ENCODE results near the gene FAM78B.

The FAM78B gene

DNA sequence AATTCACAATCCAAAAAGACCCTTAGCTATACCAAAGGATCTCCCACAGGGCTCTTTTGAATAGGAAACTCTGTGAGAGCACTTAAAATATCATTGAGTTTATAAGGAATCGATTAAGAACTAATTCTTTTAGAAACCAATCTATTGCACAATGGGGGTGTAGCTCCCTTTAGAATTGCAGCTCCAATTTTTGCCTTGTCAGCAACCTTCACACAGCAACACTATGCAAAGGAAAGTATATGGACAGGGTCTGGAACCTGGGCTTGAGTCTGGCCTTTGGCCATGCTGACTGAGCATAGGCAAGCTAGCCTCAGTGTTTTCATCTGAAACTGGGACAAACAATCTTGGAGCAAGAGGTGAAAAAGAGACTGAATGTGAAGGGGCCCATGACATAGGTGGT, 17.2 kb upstream of the FAM78B start:
- H3K9me3 ChIP-seq (ENCODE audit: control insufficient read depth in 2 of 2, low read length in 2 of 2), result no peaks in the 10 kb centered on the region
- no peak overlapping the region for H3K9ac ChIP-seq (ENCODE audit: low read depth in 1 of 2, low read length in 2 of 2)
- H3K4me3 ChIP-seq (ENCODE audit: low read length in 2 of 2), result no peak overlapping the region
- no peaks in the 10 kb centered on the region for H3K4me1 ChIP-seq (ENCODE audit: control insufficient read depth in 2 of 2, insufficient read depth in 2 of 2, low read length in 2 of 2)
- no peaks in the 10 kb centered on the region for H3K36me3 ChIP-seq (ENCODE audit: control insufficient read depth in 2 of 2, insufficient read depth in 2 of 2, low read length in 2 of 2)
- H3K27ac ChIP-seq (ENCODE audit: low read depth in 2 of 2, low read length in 2 of 2), result no peak overlapping the region
- peaks cover 0 to 3% of the 10 kb centered on the region in 2 donors for H3K27me3 ChIP-seq (ENCODE audit: control insufficient read depth in 2 of 2, insufficient read depth in 2 of 2, low read length in 2 of 2)

DNA sequence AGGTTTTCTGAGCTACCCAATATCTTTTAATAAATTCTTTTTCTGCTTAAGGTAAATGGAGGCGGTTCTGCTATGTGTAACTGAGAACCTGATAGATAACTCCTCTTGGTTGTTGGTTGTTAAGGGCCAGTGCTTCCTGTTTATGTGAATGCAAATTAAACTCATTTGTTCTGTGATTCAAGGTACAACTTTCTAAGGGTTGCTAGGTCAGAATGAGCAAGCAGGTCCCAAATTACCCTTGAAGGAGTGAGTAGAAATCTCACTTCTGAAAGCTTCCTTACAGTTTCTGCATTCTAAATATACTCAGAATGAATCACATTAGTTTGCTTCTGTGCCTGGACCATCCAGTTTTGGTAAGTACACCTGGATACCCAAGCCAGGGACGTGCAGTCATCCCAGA, 15.5 kb upstream of the FAM78B start:
- Histone ChIP-seq H3K9ac (ENCODE audit: low read depth in 1 of 2, low read length in 2 of 2) (no peak overlapping the region), H3K4me1 (ENCODE audit: control insufficient read depth in 2 of 2, insufficient read depth in 2 of 2, low read length in 2 of 2) (no peaks in the 10 kb centered on the region), H3K36me3 (ENCODE audit: control insufficient read depth in 2 of 2, insufficient read depth in 2 of 2, low read length in 2 of 2) (no peaks in the 10 kb centered on the region), H3K27ac (ENCODE audit: low read depth in 2 of 2, low read length in 2 of 2) (no peak overlapping the region), H3K9me3 (ENCODE audit: control insufficient read depth in 2 of 2, low read length in 2 of 2) (no peaks in the 10 kb centered on the region), H3K27me3 (ENCODE audit: control insufficient read depth in 2 of 2, insufficient read depth in 2 of 2, low read length in 2 of 2) (peaks cover 0 to 3% of the 10 kb centered on the region in 2 donors), H3K4me3 (ENCODE audit: low read length in 2 of 2) (no peak overlapping the region)

DNA sequence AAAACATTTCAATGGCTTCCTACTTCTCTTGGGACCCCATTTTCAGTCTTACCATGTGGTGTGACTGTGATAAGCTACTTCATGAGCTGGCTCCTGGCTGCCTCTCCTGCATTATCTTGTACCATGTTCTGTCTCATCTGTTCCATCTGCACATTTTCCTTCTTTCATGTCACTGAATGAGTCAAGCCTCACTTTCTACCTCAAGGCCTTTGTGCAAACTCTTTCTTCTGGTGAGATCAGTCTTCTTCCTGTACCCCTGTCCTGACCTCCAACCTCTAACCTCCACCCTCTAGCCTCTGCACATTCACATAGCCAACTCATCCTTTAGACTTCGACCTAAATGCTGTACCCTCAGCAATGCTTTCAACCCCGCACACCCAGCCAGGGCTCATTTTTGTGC, 9.6 kb upstream of the FAM78B start:
- Histone ChIP-seq H3K9me3 (ENCODE audit: control insufficient read depth in 2 of 2, low read length in 2 of 2) (no peaks in the 10 kb centered on the region), H3K4me3 (ENCODE audit: low read length in 2 of 2) (no peak overlapping the region), H3K27ac (ENCODE audit: low read depth in 2 of 2, low read length in 2 of 2) (no peak overlapping the region), H3K27me3 (ENCODE audit: control insufficient read depth in 2 of 2, insufficient read depth in 2 of 2, low read length in 2 of 2) (no peaks in the 10 kb centered on the region), H3K9ac (ENCODE audit: low read depth in 1 of 2, low read length in 2 of 2) (no peak overlapping the region), H3K4me1 (ENCODE audit: control insufficient read depth in 2 of 2, insufficient read depth in 2 of 2, low read length in 2 of 2) (no peaks in the 10 kb centered on the region), H3K36me3 (ENCODE audit: control insufficient read depth in 2 of 2, insufficient read depth in 2 of 2, low read length in 2 of 2) (no peaks in the 10 kb centered on the region)

- Histone ChIP-seq H3K27me3 (ENCODE audit: control insufficient read depth in 2 of 2, insufficient read depth in 2 of 2, low read length in 2 of 2) (no peaks in the 10 kb centered on the region), H3K27ac (ENCODE audit: low read depth in 2 of 2, low read length in 2 of 2) (no peak overlapping the region), H3K4me1 (ENCODE audit: control insufficient read depth in 2 of 2, insufficient read depth in 2 of 2, low read length in 2 of 2) (no peaks in the 10 kb centered on the region), H3K36me3 (ENCODE audit: control insufficient read depth in 2 of 2, insufficient read depth in 2 of 2, low read length in 2 of 2) (no peaks in the 10 kb centered on the region), H3K4me3 (ENCODE audit: low read length in 2 of 2) (no peak overlapping the region), H3K9me3 (ENCODE audit: control insufficient read depth in 2 of 2, low read length in 2 of 2) (no peaks in the 10 kb centered on the region), H3K9ac (ENCODE audit: low read depth in 1 of 2, low read length in 2 of 2) (no peak overlapping the region)
Observed at GRCh38 chr1:166175032-166175431, 8.2 kb upstream of the FAM78B start.

DNA sequence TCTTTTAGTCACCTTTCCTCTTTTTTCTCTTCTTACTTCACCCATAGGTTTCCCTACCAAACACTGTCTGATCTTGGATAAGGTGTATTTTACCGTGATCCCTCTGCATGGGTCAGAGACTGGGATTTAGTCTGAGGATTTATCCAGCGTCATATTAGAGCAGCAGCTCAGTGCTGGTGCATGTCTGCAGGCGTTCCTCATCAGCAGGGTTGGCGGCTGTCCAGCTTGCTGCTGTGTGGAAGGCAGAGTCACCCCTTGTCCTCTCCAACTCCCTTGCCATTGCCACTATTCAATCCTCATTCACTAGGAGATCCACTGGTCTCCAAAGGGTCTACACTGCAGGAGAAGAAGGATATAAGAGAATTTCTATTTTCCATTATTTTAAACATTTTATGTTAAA, 7.3 kb upstream of the FAM78B start:
- Histone ChIP-seq H3K27me3 (ENCODE audit: control insufficient read depth in 2 of 2, insufficient read depth in 2 of 2, low read length in 2 of 2) (no peaks in the 10 kb centered on the region), H3K4me3 (ENCODE audit: low read length in 2 of 2) (no peak overlapping the region), H3K27ac (ENCODE audit: low read depth in 2 of 2, low read length in 2 of 2) (no peak overlapping the region), H3K36me3 (ENCODE audit: control insufficient read depth in 2 of 2, insufficient read depth in 2 of 2, low read length in 2 of 2) (no peaks in the 10 kb centered on the region), H3K9ac (ENCODE audit: low read depth in 1 of 2, low read length in 2 of 2) (no peak overlapping the region), H3K4me1 (ENCODE audit: control insufficient read depth in 2 of 2, insufficient read depth in 2 of 2, low read length in 2 of 2) (no peaks in the 10 kb centered on the region), H3K9me3 (ENCODE audit: control insufficient read depth in 2 of 2, low read length in 2 of 2) (no peaks in the 10 kb centered on the region)

DNA sequence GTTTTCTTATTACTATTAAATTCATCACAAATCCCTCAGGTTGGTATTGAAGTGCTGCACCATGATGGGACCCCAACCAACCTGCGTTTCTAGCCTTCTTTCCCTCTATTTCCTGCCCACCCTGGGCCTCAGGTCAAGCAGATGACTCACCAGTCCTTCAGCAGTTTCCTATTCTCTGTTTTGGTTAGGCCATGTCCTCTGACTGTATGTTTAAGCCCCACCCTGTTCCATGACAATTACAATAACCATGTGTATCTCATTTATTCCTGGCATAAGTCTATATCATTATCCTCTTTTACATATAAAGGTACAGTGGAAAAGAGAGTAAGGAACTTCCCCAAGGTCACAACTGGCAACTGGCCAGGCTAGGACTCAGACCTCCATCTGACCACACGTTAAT, 5.3 kb upstream of the FAM78B start:
- Histone ChIP-seq H3K4me3 (ENCODE audit: low read length in 2 of 2) (no peak overlapping the region), H3K9me3 (ENCODE audit: control insufficient read depth in 2 of 2, low read length in 2 of 2) (no peaks in the 10 kb centered on the region), H3K9ac (ENCODE audit: low read depth in 1 of 2, low read length in 2 of 2) (no peak overlapping the region), H3K27ac (ENCODE audit: low read depth in 2 of 2, low read length in 2 of 2) (no peak overlapping the region), H3K36me3 (ENCODE audit: control insufficient read depth in 2 of 2, insufficient read depth in 2 of 2, low read length in 2 of 2) (no peaks in the 10 kb centered on the region), H3K4me1 (ENCODE audit: control insufficient read depth in 2 of 2, insufficient read depth in 2 of 2, low read length in 2 of 2) (peaks cover 7 to 10% of the 10 kb centered on the region in 2 donors), H3K27me3 (ENCODE audit: control insufficient read depth in 2 of 2, insufficient read depth in 2 of 2, low read length in 2 of 2) (no peaks in the 10 kb centered on the region)

- Histone ChIP-seq H3K9ac (ENCODE audit: low read depth in 1 of 2, low read length in 2 of 2) (no peak overlapping the region), H3K4me1 (ENCODE audit: control insufficient read depth in 2 of 2, insufficient read depth in 2 of 2, low read length in 2 of 2) (peaks cover 12 to 14% of the 10 kb centered on the region in 2 donors), H3K27me3 (ENCODE audit: control insufficient read depth in 2 of 2, insufficient read depth in 2 of 2, low read length in 2 of 2) (peaks cover 0 to 3% of the 10 kb centered on the region in 2 donors), H3K36me3 (ENCODE audit: control insufficient read depth in 2 of 2, insufficient read depth in 2 of 2, low read length in 2 of 2) (no peaks in the 10 kb centered on the region), H3K4me3 (ENCODE audit: low read length in 2 of 2) (no peak overlapping the region), H3K9me3 (ENCODE audit: control insufficient read depth in 2 of 2, low read length in 2 of 2) (no peaks in the 10 kb centered on the region), H3K27ac (ENCODE audit: low read depth in 2 of 2, low read length in 2 of 2) (no peak overlapping the region)
Observed at GRCh38 chr1:166170726-166171125, 3.9 kb upstream of the FAM78B start.

GRCh38 chr1:166170075-166170474, 3.3 kb upstream of the FAM78B start:
- Histone ChIP-seq H3K9me3 (ENCODE audit: control insufficient read depth in 2 of 2, low read length in 2 of 2) (no peaks in the 10 kb centered on the region), H3K4me1 (ENCODE audit: control insufficient read depth in 2 of 2, insufficient read depth in 2 of 2, low read length in 2 of 2) (peaks cover 18 to 20% of the 10 kb centered on the region in 2 donors), H3K27ac (ENCODE audit: low read depth in 2 of 2, low read length in 2 of 2) (no peak overlapping the region), H3K4me3 (ENCODE audit: low read length in 2 of 2) (no peak overlapping the region), H3K36me3 (ENCODE audit: control insufficient read depth in 2 of 2, insufficient read depth in 2 of 2, low read length in 2 of 2) (no peaks in the 10 kb centered on the region), H3K9ac (ENCODE audit: low read depth in 1 of 2, low read length in 2 of 2) (no peak overlapping the region), H3K27me3 (ENCODE audit: control insufficient read depth in 2 of 2, insufficient read depth in 2 of 2, low read length in 2 of 2) (peaks cover 2 to 8% of the 10 kb centered on the region in 2 donors)

- H3K27me3 ChIP-seq (ENCODE audit: control insufficient read depth in 2 of 2, insufficient read depth in 2 of 2, low read length in 2 of 2), result peaks cover 10 to 14% of the 10 kb centered on the region in 2 donors
- H3K9ac ChIP-seq (ENCODE audit: low read depth in 1 of 2, low read length in 2 of 2), result no peak overlapping the region
- peaks cover 22% of the 10 kb centered on the region in 2 donors for H3K4me1 ChIP-seq (ENCODE audit: control insufficient read depth in 2 of 2, insufficient read depth in 2 of 2, low read length in 2 of 2)
- H3K4me3 ChIP-seq (ENCODE audit: low read length in 2 of 2), result no peak overlapping the region
- no peak overlapping the region for H3K27ac ChIP-seq (ENCODE audit: low read depth in 2 of 2, low read length in 2 of 2)
- no peaks in the 10 kb centered on the region for H3K9me3 ChIP-seq (ENCODE audit: control insufficient read depth in 2 of 2, low read length in 2 of 2)
- H3K36me3 ChIP-seq (ENCODE audit: control insufficient read depth in 2 of 2, insufficient read depth in 2 of 2, low read length in 2 of 2), result no peaks in the 10 kb centered on the region
Observed at GRCh38 chr1:166169182-166169581, 2.4 kb upstream of the FAM78B start.

DNA sequence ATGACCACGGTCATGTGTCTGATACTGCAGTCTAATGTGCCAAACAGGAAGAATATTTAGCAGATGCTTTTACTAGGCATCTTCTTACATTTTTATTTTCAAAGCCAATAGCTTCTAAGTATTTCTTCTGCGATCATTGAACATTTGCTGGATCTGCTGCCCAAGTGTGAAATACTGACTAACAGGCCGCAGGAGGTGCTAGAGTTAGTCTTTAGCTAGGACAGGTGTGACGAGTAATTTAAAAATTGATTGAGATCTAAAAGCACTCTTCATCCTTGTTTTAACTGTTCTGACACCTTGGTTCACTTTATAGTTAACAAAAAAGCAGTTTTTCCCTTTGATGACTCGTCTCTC, 748 bp upstream of the FAM78B start:
- Histone ChIP-seq H3K27ac (ENCODE audit: low read depth in 2 of 2, low read length in 2 of 2) (peak overlapping the region; percentile 74 to 82), H3K27me3 (ENCODE audit: control insufficient read depth in 2 of 2, insufficient read depth in 2 of 2, low read length in 2 of 2) (peaks cover 10 to 17% of the 10 kb centered on the region in 2 donors), H3K4me1 (ENCODE audit: control insufficient read depth in 2 of 2, insufficient read depth in 2 of 2, low read length in 2 of 2) (peaks cover 22% of the 10 kb centered on the region in 2 donors), H3K9me3 (ENCODE audit: control insufficient read depth in 2 of 2, low read length in 2 of 2) (no peaks in the 10 kb centered on the region), H3K4me3 (ENCODE audit: low read length in 2 of 2) (peak overlapping the region; percentile 62 to 81), H3K9ac (ENCODE audit: low read depth in 1 of 2, low read length in 2 of 2) (peak overlapping the region; percentile 73 to 74), H3K36me3 (ENCODE audit: control insufficient read depth in 2 of 2, insufficient read depth in 2 of 2, low read length in 2 of 2) (no peaks in the 10 kb centered on the region)

DNA sequence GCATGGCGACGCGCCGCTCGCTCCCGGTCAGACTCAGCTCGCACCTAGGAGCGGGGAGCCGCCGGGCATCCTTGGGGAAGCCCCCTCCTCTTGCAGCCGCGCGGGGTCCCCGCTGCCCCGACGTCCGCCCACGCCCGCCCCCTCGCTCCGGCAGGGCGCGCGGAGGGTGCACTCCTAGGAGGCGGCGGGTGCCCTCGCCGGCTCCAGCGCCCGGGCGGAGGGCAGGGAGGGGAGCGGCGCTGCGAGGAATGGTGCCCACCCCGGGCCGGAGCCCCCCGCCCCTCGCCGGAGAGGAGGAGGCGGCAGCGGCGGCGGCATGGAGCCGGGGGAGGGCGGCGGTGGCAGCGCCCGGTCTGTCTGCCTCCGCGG, 488 bp downstream of the FAM78B start:
- Histone ChIP-seq H3K27me3 (ENCODE audit: control insufficient read depth in 2 of 2, insufficient read depth in 2 of 2, low read length in 2 of 2) (peaks cover 10 to 17% of the 10 kb centered on the region in 2 donors), H3K9ac (ENCODE audit: low read depth in 1 of 2, low read length in 2 of 2) (peak overlapping the region in 1 of 2 donors; percentile 59), H3K4me3 (ENCODE audit: low read length in 2 of 2) (peak overlapping the region; percentile 64 to 65), H3K36me3 (ENCODE audit: control insufficient read depth in 2 of 2, insufficient read depth in 2 of 2, low read length in 2 of 2) (no peaks in the 10 kb centered on the region), H3K27ac (ENCODE audit: low read depth in 2 of 2, low read length in 2 of 2) (no peak overlapping the region), H3K9me3 (ENCODE audit: control insufficient read depth in 2 of 2, low read length in 2 of 2) (no peaks in the 10 kb centered on the region), H3K4me1 (ENCODE audit: control insufficient read depth in 2 of 2, insufficient read depth in 2 of 2, low read length in 2 of 2) (peaks cover 22% of the 10 kb centered on the region in 2 donors)

All from mucosa of rectum (tissue), 2 donors.